Neuronal stem cell (in vitro differentiated cells): ENCODE data around the gene LAMA5.
A peak's percentile ranks its signal among the peaks of the same experiment; 100 is the strongest.

Experiments used
- DNase-seq: peaks from one replicate; pipeline ENCODE4 v3.0.0-alpha.2; 2013; ENCODE audit warnings: low spot score
- H2AFZ ChIP-seq: one replicate; pipeline ENCODE4 v1.6.1; 2013; ENCODE audit warnings: mild to moderate bottlenecking, low read length, inconsistent platforms
- H2AK5ac ChIP-seq: 2 replicates; pipeline ENCODE4 v1.6.1; 2013; ENCODE audit warnings: low read depth, mild to moderate bottlenecking, inconsistent platforms, low read length, moderate library complexity, mixed read lengths
- H2BK120ac ChIP-seq: 2 replicates; pipeline ENCODE4 v1.6.1; 2013; ENCODE audit warnings: low read depth, mild to moderate bottlenecking, inconsistent platforms, low read length, moderate library complexity, mixed read lengths
- H2BK12ac ChIP-seq: one replicate; pipeline ENCODE4 v1.6.1; 2013; ENCODE audit warnings: low read length, inconsistent platforms
- H2BK15ac ChIP-seq: 2 replicates; pipeline ENCODE4 v1.6.1; 2013; ENCODE audit warnings: mild to moderate bottlenecking, low read length, inconsistent platforms, mixed read lengths
- H2BK5ac ChIP-seq: one replicate; pipeline ENCODE4 v1.6.1; 2013; ENCODE audit warnings: inconsistent platforms, mild to moderate bottlenecking, low read length, moderate library complexity
- H3K14ac ChIP-seq: one replicate; pipeline ENCODE4 v1.6.1; 2013; ENCODE audit warnings: low read length, inconsistent platforms
- H3K18ac ChIP-seq: 2 replicates; pipeline ENCODE4 v1.6.1; 2013; ENCODE audit warnings: low read length, inconsistent platforms
- H3K23ac ChIP-seq: 2 replicates; pipeline ENCODE4 v1.6.1; 2013; ENCODE audit warnings: low read depth, mild to moderate bottlenecking, mixed read lengths, low read length, inconsistent platforms; ENCODE audit not compliant: poor library complexity
- H3K27ac ChIP-seq: replicated peaks from 3 replicates; pipeline ENCODE4 v1.5.1; 2013; ENCODE audit warnings: low read length, inconsistent platforms
- H3K27me3 ChIP-seq, 3 experiments: 2 replicates each; pipeline ENCODE4 v1.6.1; 2013; ENCODE audit warnings: low read length in 3 of 3, mild to moderate bottlenecking in 2 of 3, inconsistent platforms in 1 of 3, low read depth in 1 of 3, mixed read lengths in 1 of 3, moderate library complexity in 1 of 3; ENCODE audit not compliant: control insufficient read depth in 3 of 3, insufficient read depth in 3 of 3
- H3K36me3 ChIP-seq, 2 donors: replicated peaks in 1 of 2; 2 replicates each; pipeline ENCODE4 v1.6.1; 2013; ENCODE audit warnings: low read length in 2 of 2; ENCODE audit not compliant: control insufficient read depth in 2 of 2, insufficient read depth in 2 of 2
- H3K4ac ChIP-seq: 2 replicates; pipeline ENCODE4 v1.6.1; 2013; ENCODE audit warnings: inconsistent platforms, mild to moderate bottlenecking, low read length, moderate library complexity
- H3K4me1 ChIP-seq, 2 donors: 1 replicate in 1 of 2; 2 replicates in 1 of 2; pipeline ENCODE4 v1.6.1; 2013; ENCODE audit warnings: low read length in 2 of 2, low read depth in 1 of 2; ENCODE audit not compliant: control insufficient read depth in 2 of 2, insufficient read depth in 1 of 2
- H3K4me2 ChIP-seq: one replicate; pipeline ENCODE4 v1.6.1; 2013; ENCODE audit warnings: mild to moderate bottlenecking, low read length, inconsistent platforms; ENCODE audit not compliant: insufficient read depth, poor library complexity, severe bottlenecking
- H3K4me3 ChIP-seq, 2 donors: 2 replicates each; pipeline ENCODE4 v1.5.1; 2013; ENCODE audit warnings: low read length in 2 of 2, mild to moderate bottlenecking in 2 of 2, inconsistent platforms in 1 of 2, moderate library complexity in 1 of 2
- H3K79me1 ChIP-seq: one replicate; pipeline ENCODE4 v1.6.1; 2013; ENCODE audit warnings: low read depth, mild to moderate bottlenecking, inconsistent platforms, low read length, moderate library complexity
- H3K9ac ChIP-seq: one replicate; pipeline ENCODE4 v1.6.1; 2013; ENCODE audit warnings: mild to moderate bottlenecking, low read depth, low read length, inconsistent platforms; ENCODE audit not compliant: poor library complexity
- H3K9me3 ChIP-seq, 2 donors: replicated peaks in 1 of 2; 2 replicates each; pipeline versions ENCODE3 to v1.6.1; 2013; ENCODE audit warnings: low read length in 2 of 2, mild to moderate bottlenecking in 2 of 2, inconsistent platforms in 1 of 2, low read depth in 1 of 2, mixed read lengths in 1 of 2, moderate library complexity in 1 of 2; ENCODE audit not compliant: control insufficient read depth in 2 of 2, insufficient read depth in 1 of 2
- H4K8ac ChIP-seq: one replicate; pipeline ENCODE4 v1.6.1; 2013; ENCODE audit warnings: low read depth, mild to moderate bottlenecking, inconsistent platforms, low read length, moderate library complexity
- H4K91ac ChIP-seq: one replicate; pipeline ENCODE4 v1.6.1; 2013; ENCODE audit warnings: low read length, low read depth, mild to moderate bottlenecking, inconsistent platforms; ENCODE audit not compliant: poor library complexity
- WGBS, 2 donors: extraction: QIAGEN DNeasy Blood & Tissue Kit; methylation state at CpG; one replicate each; pipeline ENCODE4 v1.1.7; 2013; ENCODE audit warnings: missing lambda C conversion rate in 2 of 2, mixed read lengths in 1 of 2; ENCODE audit not compliant: insufficient read length in 2 of 2, insufficient replicate concordance in 1 of 2; ENCODE audit errors: extremely low coverage in 2 of 2; 5-methylcytosine and 5-hydroxymethylcytosine counted together

LAMA5 gene

DNA sequence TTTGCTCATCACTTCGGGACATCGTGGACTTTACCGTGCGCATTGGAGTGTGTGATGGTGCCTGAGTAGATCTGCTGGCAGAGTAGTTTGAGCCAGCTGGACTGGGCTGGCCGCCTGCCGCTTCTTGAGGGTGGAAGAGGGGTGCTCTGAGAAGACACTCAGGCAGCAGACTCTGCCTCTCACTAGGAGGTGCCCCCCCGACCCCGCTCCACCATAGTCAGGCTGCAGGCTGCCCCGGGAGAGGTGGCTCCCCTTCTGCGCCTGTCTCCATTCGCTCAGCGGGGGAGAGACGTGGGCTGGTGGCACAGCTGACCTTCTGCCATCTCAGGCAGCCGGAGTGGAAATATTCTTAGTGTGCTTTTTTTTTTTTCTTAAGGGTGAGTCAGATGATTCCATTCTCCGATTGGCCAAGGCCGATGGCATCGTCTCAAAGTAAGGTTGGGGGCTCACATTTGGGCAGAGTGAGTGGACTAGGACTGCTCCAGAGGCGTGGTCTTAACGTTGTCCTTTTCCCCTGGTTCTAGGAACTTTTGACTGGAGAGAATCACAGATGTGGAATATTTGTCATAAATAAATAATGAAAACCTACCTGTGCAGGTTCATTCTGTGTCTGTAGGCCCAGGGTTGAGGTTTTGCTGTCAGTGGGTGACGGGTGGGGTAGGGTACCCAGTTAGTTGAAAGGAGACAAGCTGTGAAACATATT is 21.0 kb upstream of the LAMA5 start:
- Histone ChIP-seq H2BK120ac (no peak overlapping the region), H3K4me2 (peak overlapping the region; percentile 87), H2BK12ac (no peak overlapping the region), H4K8ac (no peak overlapping the region), H3K4ac (no peak overlapping the region), H2AK5ac (no peak overlapping the region), H3K79me1 (peaks cover 28% of the 10 kb centered on the region), H3K18ac (no peak overlapping the region), H3K14ac (no peak overlapping the region), H3K4me1 (peaks cover 7 to 11% of the 10 kb centered on the region in 2 donors), H2AFZ (no peak overlapping the region), H3K36me3 (peaks cover 40 to 65% of the 10 kb centered on the region in 2 donors), H3K9ac (no peak overlapping the region), H3K27ac (no peak overlapping the region), H3K27me3 (no peaks in the 10 kb centered on the region), H2BK15ac (no peak overlapping the region), H3K4me3 (peak overlapping the region; percentile 95 to 99), H2BK5ac (no peak overlapping the region), H3K23ac (no peak overlapping the region), H4K91ac (no peak overlapping the region), H3K9me3 (no peaks in the 10 kb centered on the region)
- DNase-seq = no peak
- WGBS, 2 donors = no CpG with 5 or more reads among the region's 20 CpGs

DNA sequence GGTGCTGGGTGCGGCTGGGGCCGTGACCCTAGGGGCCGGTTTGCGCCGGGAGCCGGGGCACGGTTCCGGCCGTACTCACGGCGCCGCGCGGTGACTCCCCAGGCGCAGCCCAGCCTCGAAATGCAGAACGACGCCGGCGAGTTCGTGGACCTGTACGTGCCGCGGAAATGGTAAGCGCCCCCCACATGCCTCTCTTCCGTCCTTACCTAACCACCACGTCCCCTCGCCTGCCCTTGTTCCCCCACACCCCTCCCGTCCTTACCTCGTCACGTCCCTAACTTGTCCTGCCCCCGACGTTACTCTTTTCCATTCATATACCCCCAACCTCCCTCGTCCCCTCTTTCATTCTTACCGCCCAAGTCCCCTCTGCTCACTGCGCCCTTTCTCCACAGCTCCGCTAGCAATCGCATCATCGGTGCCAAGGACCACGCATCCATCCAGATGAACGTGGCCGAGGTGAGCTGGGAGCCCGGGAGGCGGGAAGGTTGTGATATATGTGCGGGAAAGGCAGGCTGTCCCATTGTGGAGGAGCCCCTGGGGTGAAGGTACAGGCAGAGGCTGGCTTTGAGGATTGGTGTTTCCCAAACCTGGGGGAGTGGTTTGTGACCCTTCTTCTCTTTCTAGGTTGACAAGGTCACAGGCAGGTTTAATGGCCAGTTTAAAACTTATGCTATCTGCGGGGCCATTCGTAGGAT is 20.3 kb upstream of the LAMA5 start:
- H3K9ac ChIP-seq = peak overlapping the region; percentile 99
- no peak overlapping the region for H4K91ac ChIP-seq
- H3K23ac ChIP-seq = peak overlapping the region; percentile 99
- H2AK5ac ChIP-seq = peak overlapping the region; percentile 38
- peaks cover 7 to 11% of the 10 kb centered on the region in 2 donors for H3K4me1 ChIP-seq
- H3K14ac ChIP-seq = peak overlapping the region; percentile 67
- no peak overlapping the region for H2BK5ac ChIP-seq
- DNase-seq = no peak
- peak overlapping the region; percentile 41 for H2BK12ac ChIP-seq
- peak overlapping the region; percentile 60 for H2AFZ ChIP-seq
- H3K4me2 ChIP-seq = peak overlapping the region; percentile 87
- no CpG with 5 or more reads among the region's 47 CpGs for WGBS, 2 donors
- no peak overlapping the region for H4K8ac ChIP-seq
- H3K36me3 ChIP-seq = peaks cover 34 to 63% of the 10 kb centered on the region in 2 donors
- peaks cover 28% of the 10 kb centered on the region for H3K79me1 ChIP-seq
- no peak overlapping the region for H2BK15ac ChIP-seq
- H3K4me3 ChIP-seq = peak overlapping the region; percentile 95 to 99
- peak overlapping the region; percentile 9 for H3K18ac ChIP-seq
- H2BK120ac ChIP-seq = no peak overlapping the region
- H3K4ac ChIP-seq = no peak overlapping the region
- H3K9me3 ChIP-seq = no peaks in the 10 kb centered on the region
- no peaks in the 10 kb centered on the region for H3K27me3 ChIP-seq
- no peak overlapping the region for H3K27ac ChIP-seq

DNA sequence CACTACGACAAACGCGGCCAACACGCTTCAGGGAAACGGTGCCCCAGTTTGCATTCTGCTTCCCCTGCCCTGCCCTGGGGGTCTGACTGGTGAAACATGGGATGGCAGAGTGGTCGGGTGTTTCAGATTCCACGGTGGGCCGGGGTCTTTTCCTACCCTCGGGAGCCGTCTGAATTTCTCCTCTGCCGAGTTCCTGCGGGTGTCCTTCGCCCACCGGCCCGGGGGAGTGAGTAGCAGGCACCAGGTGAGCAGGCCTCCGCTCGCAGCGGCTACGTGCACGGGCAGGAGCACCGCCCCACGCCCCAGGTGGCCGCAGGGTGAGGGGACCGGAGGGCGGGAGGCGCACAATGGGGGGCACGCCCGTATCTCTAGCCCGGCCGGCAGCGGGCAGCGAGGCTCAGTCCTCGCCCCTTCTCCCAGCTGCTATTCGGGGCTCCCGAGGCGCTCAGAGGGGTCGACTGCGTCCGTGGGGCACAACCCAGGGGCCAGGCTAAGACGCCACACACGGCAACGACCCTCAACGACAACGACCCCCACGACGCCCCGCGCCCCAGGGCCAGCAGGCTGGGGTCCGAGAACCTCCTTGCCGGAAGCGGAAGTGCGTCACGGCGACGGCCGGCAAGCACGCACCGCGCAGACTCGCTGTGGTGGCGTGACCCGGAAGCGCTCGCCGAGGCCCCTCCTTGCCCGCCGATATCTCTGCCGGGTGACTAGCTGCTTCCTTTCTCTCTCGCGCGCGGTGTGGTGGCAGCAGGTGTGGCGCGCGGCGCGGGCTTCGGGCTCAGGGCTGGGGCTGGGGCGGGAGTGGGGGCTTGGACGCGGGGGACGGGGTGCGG is 19.5 kb upstream of the LAMA5 start, which contains the start of gene RPS21:
Gene RPS21, plus strand, starts transcription at position 721 of the 836 bp plus-strand sequence. CDS start 236 bp downstream, outside the sequence.
- peak within 1 kb of the TSS; percentile 77 for H2BK12ac ChIP-seq
- H3K9ac ChIP-seq = peak within 1 kb of the TSS; percentile 99
- H3K4me1 ChIP-seq = peaks cover 7 to 11% of the 10 kb centered on the region in 2 donors
- H3K79me1 ChIP-seq = peaks cover 26% of the 10 kb centered on the region
- peak; percentile 83 for DNase-seq
- H3K23ac ChIP-seq = peak within 1 kb of the TSS; percentile 99
- no CpG with 5 or more reads among the region's 83 CpGs for WGBS, 2 donors
- H3K27ac ChIP-seq = peak within 1 kb of the TSS; percentile 36
- peak within 1 kb of the TSS; percentile 99 for H3K18ac ChIP-seq
- H2BK120ac ChIP-seq = peak within 1 kb of the TSS; percentile 68
- H3K14ac ChIP-seq = peak within 1 kb of the TSS; percentile 72
- no peaks in the 10 kb centered on the region for H3K27me3 ChIP-seq
- H4K8ac ChIP-seq = no peak within 1 kb of the TSS
- peak within 1 kb of the TSS; percentile 86 for H2AFZ ChIP-seq
- peak within 1 kb of the TSS; percentile 59 for H2BK15ac ChIP-seq
- H3K4ac ChIP-seq = peak within 1 kb of the TSS; percentile 78
- peak within 1 kb of the TSS; percentile 87 for H3K4me2 ChIP-seq
- H2AK5ac ChIP-seq = peak within 1 kb of the TSS; percentile 99
- peak within 1 kb of the TSS; percentile 73 for H2BK5ac ChIP-seq
- H3K9me3 ChIP-seq = no peaks in the 10 kb centered on the region
- H4K91ac ChIP-seq = no peak within 1 kb of the TSS
- peak within 1 kb of the TSS; percentile 95 to 99 for H3K4me3 ChIP-seq
- H3K36me3 ChIP-seq = peaks cover 36 to 65% of the 10 kb centered on the region in 2 donors
